Measurements from ENCODE around the gene LAMB4. TPM values are rescaled to one million over a fixed set of nuclear protein-coding genes. Genes with fewer than 3 reads are reported as not detected.

Gene LAMB4
- total RNA-seq, 1 donor from 2014 or later: not detected

DNA sequence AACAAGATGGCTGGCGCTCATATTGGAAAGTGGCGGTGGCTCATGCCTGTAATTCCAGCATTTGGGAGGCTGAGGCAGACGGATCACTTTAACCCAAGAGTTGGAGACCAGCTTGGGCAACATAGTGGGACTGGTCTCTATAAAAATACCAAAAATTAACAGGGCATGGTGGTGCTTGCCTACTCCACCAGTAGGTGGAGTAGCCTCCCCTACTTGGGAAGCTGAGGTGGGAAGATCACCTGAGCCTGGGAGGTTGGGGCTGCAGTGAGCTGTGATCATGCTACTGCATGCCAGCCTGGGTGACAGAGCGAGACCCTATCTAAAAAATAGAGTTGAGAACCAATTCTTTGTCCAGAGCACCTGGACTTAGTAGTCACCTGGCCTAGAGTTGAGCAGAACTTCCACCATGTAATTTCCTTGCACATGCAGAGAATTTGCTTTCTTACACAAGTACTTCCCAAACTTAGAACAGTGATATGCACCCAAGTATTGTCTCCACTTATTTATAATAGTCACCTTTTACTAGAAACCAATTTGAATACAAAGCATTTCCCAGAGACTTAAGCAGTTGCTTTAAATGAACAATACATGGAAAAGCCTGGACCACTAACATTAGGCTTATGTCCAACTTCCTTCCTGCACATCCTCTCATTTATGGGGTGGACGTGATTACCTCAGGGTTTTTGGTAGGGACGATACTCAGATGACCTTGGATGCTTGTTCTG lies 15.9 kb downstream of the LAMB4 start:
- H3K9me3 ChIP-seq: no peaks in the 10 kb centered on the region
- TF ChIP-seq, protein P1, sequence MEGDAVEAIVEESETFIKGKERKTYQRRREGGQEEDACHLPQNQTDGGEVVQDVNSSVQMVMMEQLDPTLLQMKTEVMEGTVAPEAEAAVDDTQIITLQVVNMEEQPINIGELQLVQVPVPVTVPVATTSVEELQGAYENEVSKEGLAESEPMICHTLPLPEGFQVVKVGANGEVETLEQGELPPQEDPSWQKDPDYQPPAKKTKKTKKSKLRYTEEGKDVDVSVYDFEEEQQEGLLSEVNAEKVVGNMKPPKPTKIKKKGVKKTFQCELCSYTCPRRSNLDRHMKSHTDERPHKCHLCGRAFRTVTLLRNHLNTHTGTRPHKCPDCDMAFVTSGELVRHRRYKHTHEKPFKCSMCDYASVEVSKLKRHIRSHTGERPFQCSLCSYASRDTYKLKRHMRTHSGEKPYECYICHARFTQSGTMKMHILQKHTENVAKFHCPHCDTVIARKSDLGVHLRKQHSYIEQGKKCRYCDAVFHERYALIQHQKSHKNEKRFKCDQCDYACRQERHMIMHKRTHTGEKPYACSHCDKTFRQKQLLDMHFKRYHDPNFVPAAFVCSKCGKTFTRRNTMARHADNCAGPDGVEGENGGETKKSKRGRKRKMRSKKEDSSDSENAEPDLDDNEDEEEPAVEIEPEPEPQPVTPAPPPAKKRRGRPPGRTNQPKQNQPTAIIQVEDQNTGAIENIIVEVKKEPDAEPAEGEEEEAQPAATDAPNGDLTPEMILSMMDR (IDR thresholded peaks at IDR 0.05): peak; percentile 34
- no peak overlapping the region for H3K27ac ChIP-seq
- no peaks in the 10 kb centered on the region for H3K27me3 ChIP-seq
- no peaks in the 10 kb centered on the region for H3K36me3 ChIP-seq
- no peak overlapping the region for H3K4me3 ChIP-seq
- intact Hi-C loops (cut with DNase I): no loop called here
- H3K4me1 ChIP-seq: no peaks in the 10 kb centered on the region
- no peak for DNase-seq
- ATAC-seq: peak; percentile 38

DNA sequence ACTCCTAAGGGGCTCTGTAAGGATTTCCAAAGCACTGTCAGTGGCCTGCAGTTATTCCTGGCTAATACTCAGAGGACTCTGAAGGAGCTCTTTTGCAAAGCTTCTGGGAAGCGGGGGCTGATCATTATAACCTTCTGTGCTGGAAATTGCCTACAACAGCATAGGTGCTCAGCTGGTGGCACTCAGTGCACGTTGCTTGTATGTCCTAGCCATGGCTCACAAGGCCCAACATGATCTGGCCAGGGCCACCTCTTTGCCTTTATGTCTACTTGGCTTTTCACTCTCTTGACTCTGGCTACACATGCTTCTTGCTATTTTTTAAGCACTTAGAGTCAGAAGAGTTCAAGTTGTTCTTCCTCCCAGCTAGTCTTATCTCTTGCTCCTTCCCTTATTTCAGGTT lies 17.5 kb downstream of the LAMB4 start:
- TF ChIP-seq, protein P1 (IDR thresholded peaks at IDR 0.05): no peak
- Histone ChIP-seq H3K27ac (no peak overlapping the region), H3K9me3 (no peaks in the 10 kb centered on the region), H3K4me3 (no peak overlapping the region), H3K4me1 (peaks cover 3% of the 10 kb centered on the region), H3K36me3 (no peaks in the 10 kb centered on the region), H3K27me3 (no peaks in the 10 kb centered on the region)
- ATAC-seq (no peak), DNase-seq (no peak)
- intact Hi-C loops (cut with DNase I): no loop called here

DNA sequence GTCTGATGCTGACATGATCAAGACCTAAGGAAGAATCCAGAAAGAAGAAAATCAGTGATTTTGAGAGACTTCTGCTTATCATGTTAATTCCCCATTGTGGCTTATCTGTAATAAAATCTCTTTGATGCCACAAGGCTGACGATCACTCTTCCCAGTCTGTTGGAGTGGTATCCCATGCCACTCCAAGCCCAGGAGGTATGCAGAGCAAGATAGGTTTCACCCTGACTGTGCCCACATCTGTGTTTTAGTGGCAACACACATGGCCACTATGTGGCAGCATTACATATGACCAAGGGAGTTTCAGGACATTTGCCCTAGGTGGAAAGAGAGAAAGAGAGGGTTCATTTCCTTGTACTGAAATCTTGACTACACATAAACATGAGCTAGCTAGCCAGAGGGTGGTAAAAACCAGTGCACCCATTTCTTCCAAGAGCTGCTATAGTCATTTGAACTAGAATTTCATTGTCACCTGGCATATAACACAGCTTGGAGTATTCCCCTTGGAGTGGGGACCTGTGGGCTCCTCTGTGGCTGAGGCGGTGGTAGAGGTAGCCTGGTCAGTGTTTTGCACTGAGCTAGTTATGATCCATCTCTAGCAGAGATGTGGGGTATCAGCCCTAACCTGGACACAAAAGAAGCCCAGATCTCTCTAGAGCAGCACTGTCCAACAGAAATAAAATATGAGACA lies 20.8 kb downstream of the LAMB4 start:
- Histone ChIP-seq H3K27me3 (no peaks in the 10 kb centered on the region), H3K4me3 (no peak overlapping the region), H3K27ac (no peak overlapping the region), H3K4me1 (peaks cover 3% of the 10 kb centered on the region), H3K36me3 (no peaks in the 10 kb centered on the region), H3K9me3 (no peaks in the 10 kb centered on the region)
- ATAC-seq (peak; percentile 74), DNase-seq (no peak)
- intact Hi-C loops (cut with DNase I): no loop called here
- TF ChIP-seq, protein P1 (IDR thresholded peaks at IDR 0.05): peak; percentile 32

DNA sequence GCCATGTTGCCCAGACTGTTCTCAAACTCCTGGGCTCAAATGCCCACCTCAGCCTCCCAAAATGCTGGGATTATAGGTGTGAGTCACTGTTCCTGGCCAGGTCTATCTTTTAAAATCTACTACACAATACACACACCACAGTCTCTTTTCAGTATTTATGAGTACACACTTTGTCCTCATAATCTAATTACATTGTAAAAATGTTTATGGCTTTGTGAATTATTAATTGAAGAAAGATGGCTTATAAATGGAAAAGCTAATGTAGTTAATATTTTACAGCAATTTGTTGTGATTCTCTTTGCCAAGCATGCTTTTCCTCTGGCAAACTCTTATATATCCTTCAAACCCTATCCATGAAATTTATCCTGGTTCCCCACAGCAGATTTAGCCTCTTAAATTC lies 22.0 kb downstream of the LAMB4 start:
- Histone ChIP-seq H3K36me3 (no peaks in the 10 kb centered on the region), H3K27ac (no peak overlapping the region), H3K9me3 (no peaks in the 10 kb centered on the region), H3K27me3 (no peaks in the 10 kb centered on the region), H3K4me3 (no peak overlapping the region), H3K4me1 (peaks cover 3% of the 10 kb centered on the region)
- ATAC-seq: no peak
- TF ChIP-seq, protein P1 (IDR thresholded peaks at IDR 0.05): no peak
- intact Hi-C loops (cut with DNase I): no loop called here
- DNase-seq: no peak

DNA sequence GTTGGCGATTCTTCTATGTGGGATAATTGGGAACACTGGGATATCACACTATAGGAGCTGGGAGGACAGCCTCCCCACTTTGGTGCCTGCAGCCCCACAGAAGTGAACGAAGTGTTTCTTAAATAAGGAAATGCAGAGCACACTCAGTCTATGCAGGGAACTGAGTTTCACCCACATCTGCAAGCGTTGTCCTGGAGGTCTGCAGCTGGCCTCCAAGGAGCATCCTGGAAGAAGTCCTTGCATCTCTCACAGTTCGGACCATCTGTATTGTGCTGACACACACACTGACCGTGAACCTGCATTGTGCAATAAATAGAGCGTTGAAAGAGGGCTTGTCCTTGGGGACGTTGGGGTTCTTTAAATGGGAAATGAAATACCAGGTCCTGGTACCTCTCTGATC lies 25.8 kb downstream of the LAMB4 start:
- Histone ChIP-seq H3K27ac (no peak overlapping the region), H3K9me3 (no peaks in the 10 kb centered on the region), H3K4me3 (no peak overlapping the region), H3K27me3 (no peaks in the 10 kb centered on the region), H3K36me3 (no peaks in the 10 kb centered on the region), H3K4me1 (peaks cover 3% of the 10 kb centered on the region)
- TF ChIP-seq, protein P1 (IDR thresholded peaks at IDR 0.05): no peak
- DNase-seq (no peak), ATAC-seq (no peak)
- intact Hi-C loops (cut with DNase I): no loop called here
